Mesendoderm (in vitro differentiated cells): ENCODE data around the gene ARAP1.

Experiments
- DNase-seq: peaks from one replicate; pipeline ENCODE4 v3.0.0; 2013
- H2AK5ac ChIP-seq: 2 replicates; pipeline ENCODE4 v1.6.1; 2013; ENCODE audit warnings: low read length, inconsistent platforms
- H2BK120ac ChIP-seq: 2 replicates; pipeline ENCODE4 v1.6.1; 2013; ENCODE audit warnings: low read depth, mild to moderate bottlenecking, low read length, moderate library complexity, mixed read lengths
- H2BK15ac ChIP-seq: replicated peaks from 2 replicates; pipeline ENCODE4 v1.6.1; 2013; ENCODE audit warnings: low read depth, mild to moderate bottlenecking, moderate library complexity
- H2BK5ac ChIP-seq: 2 replicates; pipeline ENCODE4 v1.6.1; 2013; ENCODE audit warnings: low read length, inconsistent platforms
- H3K18ac ChIP-seq: 2 replicates; pipeline ENCODE4 v1.6.1; 2013; ENCODE audit warnings: mild to moderate bottlenecking, low read length, mixed read lengths
- H3K23ac ChIP-seq: one replicate; pipeline ENCODE4 v1.6.1; 2013; ENCODE audit warnings: low read length
- H3K27ac ChIP-seq: 2 replicates; pipeline ENCODE4 v1.5.1; 2013; ENCODE audit warnings: low read depth, mild to moderate bottlenecking, inconsistent platforms, low read length, moderate library complexity
- H3K27me3 ChIP-seq: 2 replicates; pipeline ENCODE4 v1.6.1; 2013; ENCODE audit warnings: low read length, control low read depth, mild to moderate bottlenecking, inconsistent platforms; ENCODE audit not compliant: insufficient read depth, poor library complexity
- H3K36me3 ChIP-seq: 2 replicates; pipeline ENCODE4 v1.6.1; 2013; ENCODE audit warnings: low read length, inconsistent platforms; ENCODE audit not compliant: control insufficient read depth, insufficient read depth
- H3K4ac ChIP-seq: one replicate; pipeline ENCODE4 v1.6.1; 2013; ENCODE audit warnings: low read depth, mild to moderate bottlenecking, low read length, moderate library complexity
- H3K4me1 ChIP-seq: 2 replicates; pipeline ENCODE4 v1.6.1; 2013; ENCODE audit warnings: low read depth, low read length, inconsistent platforms; ENCODE audit not compliant: control insufficient read depth
- H3K4me2 ChIP-seq: 2 replicates; pipeline ENCODE4 v1.6.1; 2013; ENCODE audit warnings: low read length
- H3K4me3 ChIP-seq: 2 replicates; pipeline ENCODE4 v1.5.1; 2013; ENCODE audit warnings: mild to moderate bottlenecking, low read length
- H3K56ac ChIP-seq: one replicate; pipeline ENCODE4 v1.6.1; 2013; ENCODE audit warnings: low read length
- H3K79me1 ChIP-seq: 2 replicates; pipeline ENCODE4 v1.6.1; 2013; ENCODE audit warnings: low read length, inconsistent platforms
- H3K79me2 ChIP-seq: 2 replicates; pipeline ENCODE4 v1.6.1; 2013; ENCODE audit warnings: mild to moderate bottlenecking, low read length; ENCODE audit not compliant: control insufficient read depth, insufficient read depth
- H3K9ac ChIP-seq: 2 replicates; pipeline ENCODE4 v1.6.1; 2013; ENCODE audit warnings: low read length, inconsistent platforms
- H4K5ac ChIP-seq: one replicate; pipeline ENCODE4 v1.6.1; 2013; ENCODE audit warnings: low read length
- H4K8ac ChIP-seq: one replicate; pipeline ENCODE4 v1.6.1; 2013; ENCODE audit warnings: low read depth, mild to moderate bottlenecking, control low read depth, low read length, moderate library complexity
- WGBS: extraction: QIAGEN DNeasy Blood & Tissue Kit; methylation state at CpG from one replicate; pipeline ENCODE4 v1.1.7; 2013; ENCODE audit warnings: low lambda C conversion rate, missing lambda C conversion rate; ENCODE audit not compliant: insufficient coverage; ENCODE audit errors: extremely low coverage; 5-methylcytosine and 5-hydroxymethylcytosine counted together

The ARAP1 gene

DNA sequence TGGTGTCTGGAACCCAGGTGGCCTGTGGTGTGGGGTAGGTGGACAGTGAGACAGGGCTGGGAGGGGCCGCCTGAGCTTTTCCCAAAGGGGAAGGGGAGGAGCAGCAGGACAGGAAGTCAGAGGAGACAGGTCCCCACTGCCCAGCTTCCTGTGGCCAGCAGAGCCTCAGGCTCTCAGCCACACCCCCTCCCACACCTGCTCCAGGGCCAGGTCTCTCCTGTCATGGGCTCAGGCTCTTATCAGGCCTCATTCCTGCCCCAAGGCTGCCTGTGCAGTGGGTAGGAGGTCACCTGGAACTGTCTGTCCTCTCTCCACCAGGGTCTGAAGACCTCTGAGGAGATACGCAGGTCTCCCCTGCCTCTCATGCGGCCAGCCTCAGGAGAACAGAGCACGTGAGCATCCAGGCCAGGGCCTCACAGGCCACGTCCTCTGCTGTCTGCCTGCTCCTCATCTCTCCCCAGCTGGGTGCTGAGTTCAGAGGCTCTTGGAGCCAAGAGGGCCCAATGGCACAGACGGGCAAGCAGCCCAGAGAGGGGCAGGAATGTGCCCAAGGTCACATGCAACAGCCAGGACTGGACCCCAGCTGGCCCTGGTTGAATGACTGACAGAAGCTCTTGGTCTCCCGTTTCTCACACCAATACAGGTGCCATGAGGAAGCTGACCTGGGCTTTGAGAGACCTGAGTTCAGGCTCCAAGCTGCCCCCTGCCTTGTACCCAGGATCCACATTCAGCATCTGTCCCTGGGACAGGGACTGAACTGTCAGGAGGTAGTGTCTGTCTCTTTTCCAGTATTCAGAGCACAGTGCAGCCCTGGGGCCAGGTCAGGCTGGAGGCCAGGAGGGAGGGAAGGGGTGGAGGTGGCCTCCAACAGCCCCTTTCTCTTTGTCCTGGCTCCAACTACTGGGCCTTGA is 24.9 kb upstream of the ARAP1 start:
- peak; percentile 43 for DNase-seq
- no CpG with 5 or more reads among the region's 7 CpGs for WGBS

DNA sequence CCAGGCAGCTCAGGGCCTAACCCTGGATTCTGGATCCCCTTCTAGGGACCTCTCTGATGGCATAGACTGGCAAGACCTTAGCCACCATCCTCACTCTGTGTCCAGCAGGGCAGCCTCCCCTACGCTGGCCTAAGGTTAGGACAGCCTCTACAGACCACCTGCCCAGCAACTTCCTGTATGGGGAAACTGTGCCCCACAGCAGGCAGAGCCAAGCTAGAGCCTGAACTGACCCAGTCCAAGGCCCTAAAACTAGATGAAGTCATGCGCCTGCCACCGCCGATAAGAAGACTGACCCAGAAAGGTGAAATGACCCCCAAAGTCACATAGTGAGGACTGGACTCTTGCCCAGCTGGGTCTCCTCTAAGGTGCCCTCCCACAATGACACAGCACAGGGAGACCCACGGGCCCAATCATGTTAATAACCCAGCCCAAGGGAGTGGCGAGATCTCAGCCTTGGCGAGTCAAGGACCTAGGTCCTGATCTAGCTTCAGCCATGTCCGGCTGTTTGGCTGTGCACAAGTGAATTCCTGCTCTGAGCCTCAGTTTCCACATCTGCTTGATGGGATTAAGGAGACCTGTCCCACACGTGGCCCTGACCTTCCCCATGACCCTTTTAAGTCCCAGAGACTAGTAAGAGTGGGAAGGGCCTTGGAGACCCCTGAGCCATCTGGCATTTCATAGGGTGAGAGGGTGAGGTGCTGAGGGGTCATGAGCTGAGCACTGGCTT is 24.1 kb upstream of the ARAP1 start:
- H3K79me2 ChIP-seq, result no peaks in the 10 kb centered on the region

More for the DNA sequence above, 24.9 kb upstream of the ARAP1 start:
- Histone ChIP-seq H3K4me3 (no peak overlapping the region), H2BK15ac (no peak overlapping the region), H2AK5ac (no peak overlapping the region), H2BK120ac (no peak overlapping the region), H3K79me1 (no peaks in the 10 kb centered on the region), H3K36me3 (no peaks in the 10 kb centered on the region), H3K4me1 (peaks cover under 1% of the 10 kb centered on the region), H4K5ac (no peak overlapping the region), H3K79me2 (no peaks in the 10 kb centered on the region), H3K18ac (no peak overlapping the region), H3K27me3 (no peaks in the 10 kb centered on the region), H3K9ac (no peak overlapping the region), H3K27ac (no peak overlapping the region), H3K4ac (no peak overlapping the region), H4K8ac (no peak overlapping the region), H2BK5ac (no peak overlapping the region), H3K4me2 (no peak overlapping the region), H3K23ac (no peak overlapping the region), H3K56ac (no peak overlapping the region)

GRCh38 chr11:72775288-72776110 is 23.3 kb upstream of the ARAP1 start:
- no peak overlapping the region for H3K23ac ChIP-seq
- H3K79me1 ChIP-seq, result no peaks in the 10 kb centered on the region
- no peaks in the 10 kb centered on the region for H3K27me3 ChIP-seq
- no peak overlapping the region for H3K18ac ChIP-seq
- no peak overlapping the region for H2BK5ac ChIP-seq
- H3K4ac ChIP-seq, result no peak overlapping the region
- no peak overlapping the region for H4K8ac ChIP-seq
- DNase-seq, result no peak
- H3K27ac ChIP-seq, result no peak overlapping the region
- H3K4me3 ChIP-seq, result no peak overlapping the region
- H3K79me2 ChIP-seq, result no peaks in the 10 kb centered on the region
- H2BK15ac ChIP-seq, result no peak overlapping the region
- H3K9ac ChIP-seq, result no peak overlapping the region
- no peak overlapping the region for H3K4me2 ChIP-seq
- H4K5ac ChIP-seq, result no peak overlapping the region
- H2BK120ac ChIP-seq, result no peak overlapping the region
- H3K4me1 ChIP-seq, result no peaks in the 10 kb centered on the region
- H3K56ac ChIP-seq, result no peak overlapping the region
- H3K36me3 ChIP-seq, result no peaks in the 10 kb centered on the region
- H2AK5ac ChIP-seq, result no peak overlapping the region
- no CpG with 5 or more reads among the region's 7 CpGs for WGBS

More for the DNA sequence above, 24.1 kb upstream of the ARAP1 start:
- Histone ChIP-seq H4K5ac (no peak overlapping the region), H3K27me3 (no peaks in the 10 kb centered on the region), H2BK5ac (no peak overlapping the region), H3K4me3 (no peak overlapping the region), H3K4me2 (no peak overlapping the region), H2AK5ac (no peak overlapping the region), H4K8ac (no peak overlapping the region), H3K27ac (no peak overlapping the region), H3K23ac (no peak overlapping the region), H3K4ac (no peak overlapping the region), H3K36me3 (no peaks in the 10 kb centered on the region), H3K4me1 (no peaks in the 10 kb centered on the region), H2BK15ac (no peak overlapping the region), H3K56ac (no peak overlapping the region), H2BK120ac (no peak overlapping the region), H3K9ac (no peak overlapping the region), H3K18ac (no peak overlapping the region), H3K79me1 (no peaks in the 10 kb centered on the region)
- no peak for DNase-seq
- WGBS, result no CpG with 5 or more reads among the region's 9 CpGs

GRCh38 chr11:72774499-72774898 is 22.3 kb upstream of the ARAP1 start:
- no peak overlapping the region for H4K5ac ChIP-seq
- H3K27me3 ChIP-seq, result no peaks in the 10 kb centered on the region
- H2AK5ac ChIP-seq, result no peak overlapping the region
- WGBS, result no CpG with 5 or more reads among the region's 6 CpGs
- H3K4ac ChIP-seq, result no peak overlapping the region
- H2BK5ac ChIP-seq, result no peak overlapping the region
- no peak overlapping the region for H2BK15ac ChIP-seq
- no peaks in the 10 kb centered on the region for H3K79me1 ChIP-seq
- H2BK120ac ChIP-seq, result no peak overlapping the region
- H3K27ac ChIP-seq, result no peak overlapping the region
- H3K23ac ChIP-seq, result no peak overlapping the region
- H3K56ac ChIP-seq, result no peak overlapping the region
- no peaks in the 10 kb centered on the region for H3K4me1 ChIP-seq
- no peak overlapping the region for H4K8ac ChIP-seq
- H3K4me2 ChIP-seq, result no peak overlapping the region
- H3K9ac ChIP-seq, result no peak overlapping the region
- no peak for DNase-seq
- no peak overlapping the region for H3K4me3 ChIP-seq
- no peaks in the 10 kb centered on the region for H3K79me2 ChIP-seq
- no peaks in the 10 kb centered on the region for H3K36me3 ChIP-seq
- no peak overlapping the region for H3K18ac ChIP-seq

DNA sequence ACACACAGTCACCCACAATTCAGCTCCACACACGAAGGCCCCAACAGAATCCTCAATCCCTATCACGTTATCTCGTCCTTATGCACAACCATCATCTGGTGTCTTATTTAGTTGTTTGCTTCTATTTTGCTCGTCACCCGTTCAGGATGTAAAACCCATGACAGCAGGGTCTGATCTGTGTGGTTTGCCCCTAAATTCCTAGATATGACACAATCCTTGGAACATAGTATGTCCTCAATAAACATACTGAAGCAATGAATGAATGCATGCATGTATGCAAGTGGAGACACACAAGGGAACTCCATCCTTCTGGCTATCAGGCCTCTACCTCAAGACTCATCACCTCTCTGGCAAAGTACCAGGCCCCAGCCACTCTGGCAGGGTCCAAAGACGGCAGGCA is 21.5 kb upstream of the ARAP1 start:
- no peak for DNase-seq
- Histone ChIP-seq H3K4ac (no peak overlapping the region), H3K23ac (no peak overlapping the region), H2BK120ac (no peak overlapping the region), H3K79me1 (no peaks in the 10 kb centered on the region), H2BK5ac (no peak overlapping the region), H4K8ac (no peak overlapping the region), H3K56ac (no peak overlapping the region), H3K9ac (no peak overlapping the region), H3K79me2 (no peaks in the 10 kb centered on the region), H3K4me1 (no peaks in the 10 kb centered on the region), H2AK5ac (no peak overlapping the region), H2BK15ac (no peak overlapping the region), H4K5ac (no peak overlapping the region), H3K36me3 (no peaks in the 10 kb centered on the region), H3K4me2 (no peak overlapping the region), H3K18ac (no peak overlapping the region), H3K27ac (no peak overlapping the region), H3K27me3 (no peaks in the 10 kb centered on the region), H3K4me3 (no peak overlapping the region)
- no CpG with 5 or more reads among the region's 6 CpGs for WGBS
